ENCODE measurements around the gene MRPL33.

The MRPL33 gene

GRCh38 chr2:27752551-27753237 lies 18.8 kb upstream of the MRPL33 start:
- DNase-seq (ENCODE audit: low read depth) = no peak
- H3K4me3 ChIP-seq (ENCODE audit: low read depth, low read length) = no peak overlapping the region
- in situ Hi-C loops (cut with HindIII; ENCODE audit: low sequenced_read_pairs) = no loop called here
- TF ChIP-seq, protein P1, sequence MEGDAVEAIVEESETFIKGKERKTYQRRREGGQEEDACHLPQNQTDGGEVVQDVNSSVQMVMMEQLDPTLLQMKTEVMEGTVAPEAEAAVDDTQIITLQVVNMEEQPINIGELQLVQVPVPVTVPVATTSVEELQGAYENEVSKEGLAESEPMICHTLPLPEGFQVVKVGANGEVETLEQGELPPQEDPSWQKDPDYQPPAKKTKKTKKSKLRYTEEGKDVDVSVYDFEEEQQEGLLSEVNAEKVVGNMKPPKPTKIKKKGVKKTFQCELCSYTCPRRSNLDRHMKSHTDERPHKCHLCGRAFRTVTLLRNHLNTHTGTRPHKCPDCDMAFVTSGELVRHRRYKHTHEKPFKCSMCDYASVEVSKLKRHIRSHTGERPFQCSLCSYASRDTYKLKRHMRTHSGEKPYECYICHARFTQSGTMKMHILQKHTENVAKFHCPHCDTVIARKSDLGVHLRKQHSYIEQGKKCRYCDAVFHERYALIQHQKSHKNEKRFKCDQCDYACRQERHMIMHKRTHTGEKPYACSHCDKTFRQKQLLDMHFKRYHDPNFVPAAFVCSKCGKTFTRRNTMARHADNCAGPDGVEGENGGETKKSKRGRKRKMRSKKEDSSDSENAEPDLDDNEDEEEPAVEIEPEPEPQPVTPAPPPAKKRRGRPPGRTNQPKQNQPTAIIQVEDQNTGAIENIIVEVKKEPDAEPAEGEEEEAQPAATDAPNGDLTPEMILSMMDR (IDR thresholded peaks at IDR 0.05; ENCODE audit: low read depth, low read length, missing control alignments) = no peak

GRCh38 chr2:27754138-27754588 lies 17.4 kb upstream of the MRPL33 start:
- no peak overlapping the region for H3K4me3 ChIP-seq (ENCODE audit: low read depth, low read length)
- DNase-seq (ENCODE audit: low read depth) = peak; percentile 66
- in situ Hi-C loops (cut with HindIII; ENCODE audit: low sequenced_read_pairs) = no loop called here
- TF ChIP-seq, protein P1 (IDR thresholded peaks at IDR 0.05; ENCODE audit: low read depth, low read length, missing control alignments) = peak; percentile 91

DNA sequence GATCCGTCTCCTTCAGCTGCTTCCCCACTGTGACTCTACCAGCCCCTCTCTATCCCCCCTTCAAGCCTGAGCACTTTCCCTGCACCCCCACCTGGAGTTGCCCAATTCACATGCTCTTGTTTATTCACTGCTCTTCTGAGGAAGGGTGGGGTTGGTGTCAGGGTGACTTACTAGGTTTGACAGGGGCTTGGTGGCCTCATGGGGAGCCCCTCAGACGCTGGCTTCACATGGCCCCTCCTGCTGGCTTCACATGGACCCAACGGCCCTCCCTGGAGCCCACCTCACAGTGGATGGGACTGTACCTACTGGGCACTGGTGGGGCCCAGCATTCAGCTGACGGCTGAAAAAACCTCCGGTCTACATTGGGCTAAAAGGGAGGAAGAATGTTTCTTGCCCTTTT lies 16.7 kb upstream of the MRPL33 start:
- in situ Hi-C loops (cut with HindIII; ENCODE audit: low sequenced_read_pairs) = no loop called here
- no peak overlapping the region for H3K4me3 ChIP-seq (ENCODE audit: low read depth, low read length)
- TF ChIP-seq, protein P1 (IDR thresholded peaks at IDR 0.05; ENCODE audit: low read depth, low read length, missing control alignments) = no peak
- no peak for DNase-seq (ENCODE audit: low read depth)

DNA sequence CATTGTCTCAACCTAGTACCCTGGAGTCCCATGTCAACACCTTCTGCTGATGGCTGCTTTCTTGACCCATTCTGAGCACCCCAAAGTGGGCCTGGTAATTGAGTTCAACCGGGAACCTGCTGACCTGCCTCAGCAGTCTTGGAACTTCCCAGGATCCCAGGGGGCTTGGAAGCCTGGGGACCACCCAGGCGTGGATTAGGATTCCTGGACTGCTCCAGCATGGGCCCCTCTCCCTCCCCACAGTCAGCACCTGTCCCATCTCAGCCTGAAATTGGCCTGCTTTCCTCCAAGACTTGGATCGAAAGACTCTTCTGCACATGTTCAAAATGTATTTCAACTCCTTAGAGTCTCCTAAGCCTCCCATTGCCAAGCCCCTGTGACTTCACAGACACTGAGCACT lies 15.4 kb upstream of the MRPL33 start:
- no peak for DNase-seq (ENCODE audit: low read depth)
- in situ Hi-C loops (cut with HindIII; ENCODE audit: low sequenced_read_pairs) = no loop called here
- TF ChIP-seq, protein P1 (IDR thresholded peaks at IDR 0.05; ENCODE audit: low read depth, low read length, missing control alignments) = no peak

DNA sequence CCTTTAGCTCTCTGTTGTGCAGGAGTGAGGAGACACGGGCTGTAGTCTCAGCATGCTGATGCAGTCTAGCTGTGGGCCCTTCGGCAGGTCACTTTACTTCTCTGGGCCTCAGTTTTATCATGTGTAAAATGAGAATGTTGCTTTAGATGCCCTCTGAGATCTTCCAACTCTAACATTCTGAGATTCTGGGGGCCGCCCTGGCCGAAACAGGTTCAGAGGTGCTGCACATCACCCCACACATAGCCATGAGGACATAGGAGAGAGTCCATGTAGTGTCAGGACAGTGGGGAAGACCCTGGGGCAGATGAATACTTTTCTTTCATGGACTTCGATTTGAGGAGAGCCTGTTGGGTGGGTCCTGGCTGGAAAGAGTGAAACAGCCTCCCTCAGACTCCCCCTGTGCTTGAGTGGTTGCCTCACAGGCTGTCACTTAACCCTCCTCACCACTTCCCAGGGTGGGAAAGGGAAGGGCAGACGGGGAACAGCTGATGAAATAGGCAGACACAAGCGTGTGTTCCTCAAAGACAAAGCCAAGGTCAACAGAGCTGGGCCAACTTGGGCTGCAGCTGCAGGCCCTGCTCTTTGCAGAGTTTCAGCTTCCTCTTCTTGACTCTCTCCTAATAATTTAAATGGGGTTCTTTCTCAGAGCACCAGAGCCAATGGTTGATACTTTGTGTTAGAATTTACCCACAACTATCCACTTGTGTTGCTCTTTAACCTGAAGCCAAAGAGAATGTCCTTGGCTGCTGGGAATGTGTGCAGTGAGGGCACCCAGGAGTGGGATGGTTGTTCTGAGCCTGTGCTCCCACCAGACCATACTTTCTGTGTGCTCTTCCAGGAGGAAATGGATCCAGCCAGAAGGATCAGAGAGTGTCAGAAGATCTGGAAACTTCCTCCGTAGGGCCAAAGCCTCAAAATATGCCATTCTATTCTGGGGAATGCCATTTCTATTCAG lies 14.7 kb upstream of the MRPL33 start:
- DNase-seq (ENCODE audit: low read depth) = no peak
- no peak overlapping the region for H3K4me3 ChIP-seq (ENCODE audit: low read depth, low read length)
- TF ChIP-seq, protein P1 (IDR thresholded peaks at IDR 0.05; ENCODE audit: low read depth, low read length, missing control alignments) = no peak
- in situ Hi-C loops (cut with HindIII; ENCODE audit: low sequenced_read_pairs) = no loop called here

More for the DNA sequence above, 15.4 kb upstream of the MRPL33 start:
- no peak overlapping the region for H3K4me3 ChIP-seq (ENCODE audit: low read depth, low read length)

DNA sequence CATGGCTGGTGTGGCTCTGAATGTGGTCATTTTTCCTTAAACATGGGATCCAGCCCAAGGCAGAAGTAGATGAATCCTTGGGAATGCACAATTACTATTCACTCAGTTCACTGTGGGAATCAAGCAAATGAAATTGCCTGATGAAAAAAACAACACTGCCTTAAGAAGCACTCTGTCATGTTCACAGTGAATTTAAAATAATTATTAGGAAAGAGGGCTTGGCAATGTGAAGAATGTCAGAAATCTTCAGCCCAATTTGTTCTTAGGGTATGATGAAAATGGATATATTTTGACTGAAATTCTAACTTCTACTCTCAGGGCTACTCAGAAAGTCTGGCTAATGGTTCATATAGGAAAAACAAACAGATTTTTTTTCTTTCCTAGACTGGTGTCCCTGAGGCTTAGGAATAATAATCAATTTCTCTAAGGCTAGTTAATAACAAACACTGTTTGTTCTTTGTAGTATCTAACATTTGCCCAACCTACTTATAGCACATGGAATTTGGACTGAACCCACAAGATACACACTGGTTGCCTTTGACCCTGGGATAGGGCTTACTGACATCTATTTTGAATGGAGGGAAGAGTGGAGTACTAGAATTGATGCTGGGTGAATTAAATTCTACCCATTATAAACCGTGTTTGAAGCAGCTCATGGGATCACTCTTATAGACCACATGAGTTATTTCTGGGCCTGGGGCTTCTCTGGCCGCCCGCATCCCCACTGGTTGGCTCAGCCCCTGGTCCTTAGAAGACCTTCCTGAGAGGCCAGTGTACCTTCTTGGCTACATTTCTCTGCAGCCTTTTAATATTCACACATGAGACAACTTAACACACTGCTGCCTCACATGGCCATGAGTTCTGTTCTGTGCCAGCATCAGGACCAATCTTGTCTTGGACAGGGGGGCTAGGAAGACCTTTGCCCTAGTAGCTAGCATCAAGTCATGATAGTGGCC lies 8.3 kb upstream of the MRPL33 start:
- in situ Hi-C loops (cut with HindIII; ENCODE audit: low sequenced_read_pairs) = no loop called here

More for the DNA sequence above, 8.3 kb upstream of the MRPL33 start:
- no peak for DNase-seq (ENCODE audit: low read depth)
- TF ChIP-seq, protein P1 (IDR thresholded peaks at IDR 0.05; ENCODE audit: low read depth, low read length, missing control alignments) = no peak
- H3K4me3 ChIP-seq (ENCODE audit: low read depth, low read length) = no peak overlapping the region

Data from astrocyte of the cerebellum (primary cell).